H1 (cell line): ENCODE data around the gene PLCB1.

Experiments
- ATF3 ChIP-seq: IDR thresholded peaks from 2 replicates; pipeline ENCODE4 v1.6.1; 2011; ENCODE audit warnings: low read depth, mild to moderate bottlenecking, low read length; ENCODE audit not compliant: insufficient read depth
- CBX8 ChIP-seq: fragments of 300-800, 300-1000 bp; sonication (generic); IDR thresholded peaks from 2 replicates; pipeline ENCODE4 v1.7.1; 2016; ENCODE audit warnings: low read depth, low read length, borderline replicate concordance
- CHD1 ChIP-seq: IDR thresholded peaks from 2 replicates; pipeline ENCODE4 v1.6.1; 2012; ENCODE audit warnings: low read depth, low read length, improper control_type of control experiment
- CHD2 ChIP-seq: IDR thresholded peaks from 2 replicates; pipeline ENCODE4 v1.6.1; 2012; ENCODE audit warnings: low read length, improper control_type of control experiment
- CTCF ChIP-seq, 3 experiments: IDR thresholded peaks; 1 replicate in 2 of 3; 2 replicates in 1 of 3; pipeline versions ENCODE4 v1.5.1 to v1.6.1; 2011; ENCODE audit warnings: low read length in 3 of 3, mild to moderate bottlenecking in 3 of 3, inconsistent platforms in 2 of 3, low read depth in 1 of 3, moderate library complexity in 1 of 3; ENCODE audit not compliant: insufficient read depth in 1 of 3; ENCODE audit errors: control extremely low read depth in 1 of 3
- EGR1 ChIP-seq: IDR thresholded peaks from 2 replicates; pipeline ENCODE4 v1.6.1; 2011; ENCODE audit warnings: low read depth, low read length, borderline replicate concordance
- EZH2 ChIP-seq: fragments of 200-600 bp; sonication (generic); IDR thresholded peaks from 2 replicates; pipeline ENCODE4 v1.7.1; 2012; ENCODE audit warnings: low read depth, mild to moderate bottlenecking, moderate library complexity, low read length, inconsistent platforms; ENCODE audit not compliant: severe bottlenecking
- JUN ChIP-seq: IDR thresholded peaks from 2 replicates; pipeline ENCODE4 v1.6.1; 2011; ENCODE audit warnings: low read depth, mild to moderate bottlenecking, improper control_type of control experiment, low read length
- MAX ChIP-seq: IDR thresholded peaks from 2 replicates; pipeline ENCODE4 v1.6.1; 2012; ENCODE audit warnings: inconsistent platforms
- POLR2A ChIP-seq, 2 experiments: IDR thresholded peaks; 1 replicate in 1 of 2; 2 replicates in 1 of 2; pipeline ENCODE4 v1.6.1; 2011; ENCODE audit warnings: low read depth in 2 of 2, low read length in 2 of 2, mild to moderate bottlenecking in 2 of 2; ENCODE audit errors: control extremely low read depth in 1 of 2
- SUZ12 ChIP-seq: fragments of 200-600 bp; sonication (generic); IDR thresholded peaks from 2 replicates; pipeline ENCODE4 v1.6.1; 2012; ENCODE audit warnings: mild to moderate bottlenecking, inconsistent platforms, low read length, moderate library complexity, mixed read lengths
- USF2 ChIP-seq: IDR thresholded peaks from 2 replicates; pipeline ENCODE4 v1.6.1; 2011; ENCODE audit warnings: low read length, improper control_type of control experiment
- ZNF274 ChIP-seq: IDR thresholded peaks from 2 replicates; pipeline ENCODE4 v1.7.0; 2012; ENCODE audit warnings: low read length, borderline replicate concordance; ENCODE audit errors: extremely low read depth

GRCh38 chr20:8408587-8409307, 276.7 kb downstream of the PLCB1 start:
- TF ChIP-seq EZH2 = no peak
- TF ChIP-seq POLR2A (IDR thresholded peaks at IDR 0.05; ENCODE audit: control extremely low read depth in 1 of 2, low read depth in 2 of 2, low read length in 2 of 2) = no peak
- TF ChIP-seq CTCF (IDR thresholded peaks at IDR 0.05; ENCODE audit: control extremely low read depth in 1 of 3, insufficient read depth in 1 of 3, low read depth in 1 of 3, low read length in 3 of 3) = no peak
- TF ChIP-seq USF2 = no peak
- TF ChIP-seq SUZ12 = no peak
- TF ChIP-seq CHD1 = no peak
- TF ChIP-seq ZNF274 = no peak
- no peak for TF ChIP-seq CBX8
- TF ChIP-seq ATF3 = no peak
- TF ChIP-seq CHD2 = no peak
- TF ChIP-seq MAX = no peak
- no peak for TF ChIP-seq JUN
- no peak for TF ChIP-seq EGR1
